ENCODE data around the gene PET100. TPM values are rescaled to one million over a fixed set of nuclear protein-coding genes. Genes with fewer than 3 reads are reported as not detected.

PET100 gene
- total RNA-seq, 2 experiments from 2014 or later: 45.1 to 99.4 TPM

GRCh38 chr19:7674010-7675005 is 44.7 kb downstream of the PET100 start:
- H3K4me3 Mint-ChIP-seq: no peak overlapping the region
- H3K4me1 Mint-ChIP-seq: peaks cover 43% of the 10 kb centered on the region
- H3K27ac Mint-ChIP-seq: no peak overlapping the region
- ChIA-PET CTCF (interaction anchor here (0.6 to 1.2 kb wide), 4 partner anchors 16 to 224 kb away, joined by 3 read pairs; no protein-coding TSS in a partner anchor), POLR2A (interaction anchor here (0.6 kb wide), 1 partner anchor 201 kb away, joined by 14 read pairs; no protein-coding TSS in a partner anchor)
- intact Hi-C loops (cut with DNase I, micrococcal nuclease): no loop called here
- H3K27me3 Mint-ChIP-seq: peaks cover 42% of the 10 kb centered on the region
- peak; percentile 51 for ATAC-seq
- no peaks in the 10 kb centered on the region for H3K9me3 Mint-ChIP-seq (ENCODE audit: low read depth)
- peak; percentile 63 for DNase-seq
- H3K36me3 Mint-ChIP-seq (ENCODE audit: low read depth): no peaks in the 10 kb centered on the region

GRCh38 chr19:7676376-7676775 is 46.8 kb downstream of the PET100 start:
- ATAC-seq (no peak), DNase-seq (no peak)
- H3K9me3 Mint-ChIP-seq (ENCODE audit: low read depth): no peaks in the 10 kb centered on the region
- H3K4me3 Mint-ChIP-seq: no peak overlapping the region
- intact Hi-C loops (cut with DNase I, micrococcal nuclease): no loop called here
- CTCF ChIA-PET: interaction anchor here (0.6 to 1.4 kb wide), 3 partner anchors 109 to 218 kb away, joined by 3 to 7 read pairs (median 4); no protein-coding TSS in a partner anchor
- POLR2A ChIA-PET: no interaction called here
- peaks cover 2% of the 10 kb centered on the region for H3K36me3 Mint-ChIP-seq (ENCODE audit: low read depth)
- no peak overlapping the region for H3K27ac Mint-ChIP-seq
- H3K4me1 Mint-ChIP-seq: peaks cover 47% of the 10 kb centered on the region
- peaks cover 29% of the 10 kb centered on the region for H3K27me3 Mint-ChIP-seq

- Mint-ChIP-seq H3K9me3 (ENCODE audit: low read depth) (no peaks in the 10 kb centered on the region), H3K27ac (no peak within 1 kb of the TSS), H3K4me3 (no peak within 1 kb of the TSS), H3K27me3 (peaks cover 25% of the 10 kb centered on the region), H3K36me3 (ENCODE audit: low read depth) (peaks cover 3% of the 10 kb centered on the region), H3K4me1 (peaks cover 51% of the 10 kb centered on the region)
- ATAC-seq (no peak), DNase-seq (no peak)
- CTCF ChIA-PET: interaction anchor here (0.6 to 1.4 kb wide), 3 partner anchors 109 to 218 kb away, joined by 3 to 7 read pairs (median 4); no protein-coding TSS in a partner anchor
- POLR2A ChIA-PET: interaction anchor here (0.5 kb wide), 1 partner anchor 895 kb away, joined by 3 read pairs; no protein-coding TSS in a partner anchor
- intact Hi-C loops (cut with DNase I, micrococcal nuclease): no loop called here
Measured at GRCh38 chr19:7676854-7677253, 47.3 kb downstream of the PET100 start, which contains the start of gene MCEMP1. Gene MCEMP1 (plus strand): TSS chr19:7677090. CDS start chr19:7677121, 31 bp downstream.

GRCh38 chr19:7677669-7678311 is 48.2 kb downstream of the PET100 start:
- ATAC-seq: no peak
- peaks cover 9% of the 10 kb centered on the region for H3K36me3 Mint-ChIP-seq (ENCODE audit: low read depth)
- no peak for DNase-seq
- peaks cover 24% of the 10 kb centered on the region for H3K27me3 Mint-ChIP-seq
- H3K4me3 Mint-ChIP-seq: no peak overlapping the region
- POLR2A ChIA-PET: no interaction called here
- peaks cover 56% of the 10 kb centered on the region for H3K4me1 Mint-ChIP-seq
- intact Hi-C loops (cut with DNase I, micrococcal nuclease): no loop called here
- no peak overlapping the region for H3K27ac Mint-ChIP-seq
- CTCF ChIA-PET: interaction anchor here (1.3 kb wide), 3 partner anchors 8 to 109 kb away, joined by 4 read pairs; no protein-coding TSS in a partner anchor
- no peaks in the 10 kb centered on the region for H3K9me3 Mint-ChIP-seq (ENCODE audit: low read depth)

GRCh38 chr19:7678971-7679751 is 49.6 kb downstream of the PET100 start:
- ATAC-seq (peak; percentile 66), DNase-seq (peak; percentile 84)
- H3K4me1 Mint-ChIP-seq: peaks cover 55% of the 10 kb centered on the region
- H3K27me3 Mint-ChIP-seq: peaks cover 22% of the 10 kb centered on the region
- intact Hi-C loops (cut with DNase I, micrococcal nuclease): loop anchor here in 1 of 2 experiments (1.0 kb wide), 1 partner anchor 27 kb away; no protein-coding TSS in a partner anchor
- CTCF ChIA-PET: interaction anchor here (0.7 to 1.4 kb wide), 6 partner anchors 9 to 120 kb away, joined by 3 to 4 read pairs (median 3); no protein-coding TSS in a partner anchor
- H3K4me3 Mint-ChIP-seq: peak overlapping the region; percentile 18
- peak overlapping the region; percentile 41 for H3K27ac Mint-ChIP-seq
- H3K9me3 Mint-ChIP-seq (ENCODE audit: low read depth): no peaks in the 10 kb centered on the region
- POLR2A ChIA-PET: interaction anchor here (0.9 kb wide), 1 partner anchor 26 kb away, joined by 4 read pairs; no protein-coding TSS in a partner anchor
- peaks cover 13% of the 10 kb centered on the region for H3K36me3 Mint-ChIP-seq (ENCODE audit: low read depth)

- peaks cover 52% of the 10 kb centered on the region for H3K4me1 Mint-ChIP-seq
- intact Hi-C loops (cut with DNase I, micrococcal nuclease): loop anchor here (1.0 to 2.0 kb wide), 8 partner anchors 28 to 581 kb away; partner anchors contain the start of genes PNPLA6 (in 1 of the 2) and STXBP2 (in 1 of the 2)
- ATAC-seq: no peak
- peak overlapping the region; percentile 69 for H3K27ac Mint-ChIP-seq
- peaks cover 20% of the 10 kb centered on the region for H3K27me3 Mint-ChIP-seq
- no peaks in the 10 kb centered on the region for H3K9me3 Mint-ChIP-seq (ENCODE audit: low read depth)
- H3K4me3 Mint-ChIP-seq: peak overlapping the region; percentile 91
- H3K36me3 Mint-ChIP-seq (ENCODE audit: low read depth): peaks cover 13% of the 10 kb centered on the region
- CTCF ChIA-PET: interaction anchor here (0.7 to 1.7 kb wide), 13 partner anchors 12 to 1010 kb away, joined by 3 to 19 read pairs (median 5); partner anchors contain the start of genes PET100, TNFSF14 and XAB2
- POLR2A ChIA-PET: no interaction called here
- DNase-seq: no peak
Measured at GRCh38 chr19:7679771-7680605, 50.4 kb downstream of the PET100 start.

- Mint-ChIP-seq H3K36me3 (ENCODE audit: low read depth) (peaks cover 15% of the 10 kb centered on the region), H3K4me3 (peak within 1 kb of the TSS; percentile 91), H3K9me3 (ENCODE audit: low read depth) (no peaks in the 10 kb centered on the region), H3K4me1 (peaks cover 51% of the 10 kb centered on the region), H3K27me3 (peaks cover 18% of the 10 kb centered on the region), H3K27ac (peak within 1 kb of the TSS; percentile 91)
- intact Hi-C loops (cut with DNase I, micrococcal nuclease): loop anchor here (1.0 to 2.0 kb wide), 16 partner anchors 22 to 582 kb away; partner anchors contain the start of genes MAP2K7 (in 1 of the 2), PET100 (in 1 of the 2), PNPLA6 (in 1 of the 2) and SNAPC2 (in 1 of the 2)
- CTCF ChIA-PET: interaction anchor here (0.5 to 1.8 kb wide), 36 partner anchors 10 to 1283 kb away, joined by 3 to 19 read pairs (median 3); partner anchors contain the start of genes ARHGEF18, CD209, PET100 and XAB2
- POLR2A ChIA-PET: interaction anchor here (0.6 kb wide), 1 partner anchor 297 kb away, joined by 13 read pairs; no protein-coding TSS in a partner anchor
- ATAC-seq: peak; percentile 25
- peak; percentile 93 for DNase-seq
Measured at GRCh38 chr19:7680606-7681339, 51.2 kb downstream of the PET100 start, which contains the start of gene TRAPPC5. Gene TRAPPC5 (plus strand): TSS chr19:7680833. CDS start chr19:7682254, 1,421 bp downstream.
